K562 (cell line): ENCODE measurements around the gene ADRA2B. TPM values are rescaled to one million over a fixed set of nuclear protein-coding genes. Genes with fewer than 3 reads are reported as not detected.

ENCODE experiments used
- ATAC-seq: fragments of 200-7000 bp; cut with Tn5 transposase; 3 replicates; pipeline ENCODE4 v1.9.1; 2020; ENCODE audit warnings: moderate library complexity
- BruUV-seq: library from RNA; stranded (reverse); fragments of 400-500 nt; replicated peaks from 2 replicates; lab custom pipeline; 2021; lab: Mats Ljungman, UMichigan
- CTCF ChIA-PET: fragments of 300-600 bp; formaldehyde crosslinking; extraction: SDS; loops from one replicate; lab custom pipeline; 2021; ENCODE audit warnings: low intra/inter-chr PET ratio; lab: Yijun Ruan, JAX
- POLR2A ChIA-PET: fragments of 300-600, 350-650 bp; sonication (Branson Sonifier 250); formaldehyde crosslinking; extraction: SDS; loops from one replicate; lab custom pipeline; 2021; ENCODE audit warnings: antibody characterized with exemption, inconsistent platforms; lab: Yijun Ruan, JAX
- DNase-seq, 4 experiments: peaks; one replicate each; pipeline versions ENCODE4 v3.0.0 to v3.0.0-alpha.2; 2011 to 2018; ENCODE audit warnings: low spot score in 3 of 4, mixed read lengths in 3 of 4; ENCODE audit errors: extremely low read depth in 1 of 4
- FAIRE-seq: peaks from 2 replicates; lab custom pipeline; 2011; peaks lifted over from hg19 to GRCh38; lab: Jason Lieb, UNC
- H2AFZ ChIP-seq: 2 replicates; pipeline ENCODE4 v1.6.0; 2011; ENCODE audit warnings: low read depth, low read length, control low read depth, inconsistent platforms
- H3K27ac ChIP-seq: fragments of 200-600 bp; 3 replicates; pipeline ENCODE4 v1.8.0; 2011; ENCODE audit warnings: low read depth, mild to moderate bottlenecking, control low read depth, inconsistent platforms, low read length, moderate library complexity, mixed read lengths; ENCODE audit errors: extremely low read depth
- H3K27me3 ChIP-seq, 2 experiments: fragments of 300-600 bp in 1 of 2; 2 replicates in 1 of 2; 3 replicates in 1 of 2; pipeline versions ENCODE4 v1.6.0 to v1.8.0; 2011; ENCODE audit warnings: inconsistent platforms in 2 of 2, low read length in 2 of 2, mild to moderate bottlenecking in 1 of 2, mixed read lengths in 1 of 2, moderate library complexity in 1 of 2; ENCODE audit not compliant: control insufficient read depth in 2 of 2, insufficient read depth in 2 of 2
- H3K36me3 ChIP-seq: fragments of 300-600 bp; 3 replicates; pipeline ENCODE4 v1.8.0; 2011; ENCODE audit warnings: mild to moderate bottlenecking, low read length, inconsistent platforms; ENCODE audit not compliant: control insufficient read depth, insufficient read depth
- H3K4me1 ChIP-seq, 2 experiments: fragments of 200-600 bp in 1 of 2; replicated peaks in 1 of 2; 2 replicates in 1 of 2; 3 replicates in 1 of 2; pipeline versions ENCODE4 v1.5.1 to v1.8.0; 2011; ENCODE audit warnings: inconsistent platforms in 2 of 2, low read length in 2 of 2, mild to moderate bottlenecking in 1 of 2, mixed read lengths in 1 of 2, moderate library complexity in 1 of 2; ENCODE audit not compliant: control insufficient read depth in 2 of 2, insufficient read depth in 2 of 2
- H3K4me2 ChIP-seq: 2 replicates; pipeline ENCODE4 v1.6.1; 2011; ENCODE audit warnings: low read length, control low read depth, inconsistent platforms, mixed read lengths; ENCODE audit not compliant: insufficient read depth
- H3K4me3 ChIP-seq: fragments of 200-600 bp; sonication (generic), shearing (Covaris generic); 2 replicates; pipeline ENCODE4 v1.5.1; 2016; ENCODE audit warnings: control low read depth, inconsistent platforms
- H3K79me2 ChIP-seq: fragments of 200-600 bp; 3 replicates; pipeline ENCODE4 v1.8.0; 2011; ENCODE audit warnings: low read length, inconsistent platforms; ENCODE audit not compliant: control insufficient read depth, insufficient read depth
- H3K9ac ChIP-seq, 2 experiments: 2 replicates each; pipeline versions ENCODE4 v1.6.0 to v1.6.1; 2011; ENCODE audit warnings: low read depth in 2 of 2, low read length in 2 of 2, control low read depth in 1 of 2, inconsistent platforms in 1 of 2, mild to moderate bottlenecking in 1 of 2, mixed read lengths in 1 of 2; ENCODE audit not compliant: insufficient read depth in 1 of 2
- H3K9me1 ChIP-seq: one replicate; pipeline ENCODE4 v1.6.0; 2011; ENCODE audit warnings: inconsistent platforms, mild to moderate bottlenecking, low read length, moderate library complexity; ENCODE audit not compliant: control insufficient read depth, insufficient read depth
- H3K9me3 ChIP-seq: replicated peaks from 2 replicates; pipeline ENCODE4 v1.5.1; 2011; ENCODE audit warnings: low read depth, low read length, inconsistent platforms; ENCODE audit not compliant: control insufficient read depth, insufficient read depth
- H4K20me1 ChIP-seq: replicated peaks from 2 replicates; pipeline ENCODE4 v1.6.1; 2011; ENCODE audit warnings: low read length, inconsistent platforms, mixed read lengths; ENCODE audit not compliant: control insufficient read depth, insufficient read depth
- ELF2 ChIP-seq: fragments of 250-450 bp; sonication (Bioruptor Pico); IDR thresholded peaks from 2 replicates; pipeline ENCODE4 v1.5.0; 2021; ENCODE audit warnings: mild to moderate bottlenecking
- FOXA3 ChIP-seq, 2 experiments: fragments of 450-650 bp in 1 of 2; sonication (generic) in 1 of 2; formaldehyde crosslinking; IDR thresholded peaks in 1 of 2; conservative IDR thresholded peaks in 1 of 2; 2 replicates each; pipeline versions ENCODE4 v1.4.0 to v1.8.0; 2020 to 2022; ENCODE audit warnings: mild to moderate bottlenecking in 2 of 2, missing genetic modification reagents in 1 of 2
- GABPB2 ChIP-seq: fragments of 250-450 bp; sonication (Bioruptor Pico); conservative IDR thresholded peaks from 2 replicates; pipeline ENCODE4 v1.5.1; 2021; ENCODE audit warnings: mild to moderate bottlenecking
- HLTF ChIP-seq: fragments of 450-650 bp; IDR thresholded peaks from 2 replicates; pipeline ENCODE4 v1.6.1; 2016
- HMGN3 ChIP-seq: IDR thresholded peaks from 2 replicates; pipeline ENCODE4 v1.6.1; 2011; ENCODE audit warnings: borderline replicate concordance, low read depth, mild to moderate bottlenecking, mixed read lengths, low read length; ENCODE audit not compliant: insufficient read length; ENCODE audit errors: extremely low read depth
- NFIC ChIP-seq: fragments of 450-650 bp; IDR thresholded peaks from 2 replicates; pipeline ENCODE4 v1.6.1; 2017; ENCODE audit warnings: mild to moderate bottlenecking, inconsistent platforms
- ZNF134 ChIP-seq: fragments of 250-450 bp; sonication (Bioruptor Pico); conservative IDR thresholded peaks from 2 replicates; pipeline ENCODE4 v1.4.0; 2020
- ZNF324 ChIP-seq: fragments of 250-450 bp; sonication (Bioruptor Pico); IDR thresholded peaks from 2 replicates; pipeline ENCODE4 v1.4.0; 2020; ENCODE audit warnings: mild to moderate bottlenecking
- ZNF780A ChIP-seq: fragments of 250-450 bp; sonication (Bioruptor Pico); IDR thresholded peaks from 2 replicates; pipeline ENCODE4 v1.5.0; 2021; ENCODE audit warnings: mild to moderate bottlenecking
- WGBS: fragments of 100-300 bp; shearing (Covaris generic); methylation state at CpG from one replicate; pipeline ENCODE4 v1.1.6; 2016; ENCODE audit warnings: low coverage, mixed read lengths; ENCODE audit not compliant: insufficient coverage; ENCODE audit errors: missing lambda C conversion rate; 5-methylcytosine and 5-hydroxymethylcytosine counted together
- in situ Hi-C: fragments of 300-500 bp; cut with MboI; formaldehyde crosslinking; loops from 4 replicates; pipeline ENCODE4 v1.15.0; 2018; ENCODE audit warnings: inconsistent platforms, mixed read lengths
- intact Hi-C: fragments of 100-400 bp; cut with micrococcal nuclease; formaldehyde crosslinking; loops from 2 replicates; pipeline ENCODE4 v1.14.2; 2022
- polyA plus RNA-seq, 8 experiments: library from polyadenylated mRNA; depleted of rRNA in 4 of 8; stranded (reverse) in 5 of 8; unstranded in 3 of 8; fragments of >200 nt; fragmentation: Nextera tagmentation in 2 of 8; fragmentation: Illumina TruSeq in 1 of 8; extraction: Ambion mirVana in 2 of 8; extraction: Trizol in 1 of 8; gene quantifications; 2 replicates each; pipeline versions ENCODE4 v1.2.1 to v1.2.3, GENCODE V29; 2011 to 2014; ENCODE audit warnings: inconsistent platforms in 1 of 8, missing spikeins in 1 of 8
- total RNA-seq, 7 experiments: library from RNA; depleted of rRNA in 6 of 7; stranded (reverse); fragments of >200 nt in 6 of 7; fragmentation: Illumina TruSeq in 2 of 7; extraction: Trizol in 2 of 7; gene quantifications; 2 replicates each; pipeline versions ENCODE4 v1.2.1 to v1.2.3, GENCODE V29; 2011 to 2021; ENCODE audit warnings: low replicate concordance in 1 of 7
- TF ChIP-seq, protein P1 (sequence below): fragments of 450-650 bp; formaldehyde crosslinking; IDR thresholded peaks from 2 replicates; pipeline ENCODE4 v1.4.0; 2020; ENCODE audit warnings: mild to moderate bottlenecking, moderate library complexity
- TF ChIP-seq, protein P2 (sequence below): sonication (generic); formaldehyde crosslinking; IDR thresholded peaks from 2 replicates; pipeline ENCODE4 v1.8.1; 2022; ENCODE audit warnings: missing genetic modification reagents
- TF ChIP-seq, protein P3 (sequence below): fragments of 450-650 bp; IDR thresholded peaks from 2 replicates; pipeline ENCODE4 v1.6.1; 2016; ENCODE audit warnings: mild to moderate bottlenecking
- TF ChIP-seq, protein P4 (sequence below): fragments of 250-450 bp; sonication (Bioruptor Pico); IDR thresholded peaks from 2 replicates; pipeline ENCODE4 v1.4.0; 2020; ENCODE audit warnings: borderline replicate concordance

The ADRA2B gene
- total and polyA plus RNA-seq, 9 of the 15 experiments (the other 6 are each of a cell fraction or from before 2014, with no cell fraction given), result not detected

DNA sequence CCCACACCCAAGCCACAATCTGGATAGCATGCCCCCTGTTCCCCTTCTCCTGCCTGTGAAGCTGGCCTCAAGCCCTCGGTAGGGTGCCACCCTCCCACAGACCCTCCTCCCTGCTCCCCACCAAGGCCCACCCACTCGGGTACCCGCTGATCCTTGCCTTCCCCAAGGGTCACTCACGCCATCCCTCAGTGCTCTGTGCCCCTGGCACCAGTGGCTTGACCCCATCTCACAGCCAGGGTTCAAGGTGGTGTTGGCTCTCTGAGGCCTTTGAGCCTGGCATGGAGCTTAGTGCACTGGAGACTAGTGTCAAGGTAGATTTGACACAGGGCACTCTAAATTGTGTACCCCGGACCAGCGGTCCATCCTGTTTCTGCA is 11.9 kb downstream of the ADRA2B start (continued):
- TF ChIP-seq, protein P1, sequence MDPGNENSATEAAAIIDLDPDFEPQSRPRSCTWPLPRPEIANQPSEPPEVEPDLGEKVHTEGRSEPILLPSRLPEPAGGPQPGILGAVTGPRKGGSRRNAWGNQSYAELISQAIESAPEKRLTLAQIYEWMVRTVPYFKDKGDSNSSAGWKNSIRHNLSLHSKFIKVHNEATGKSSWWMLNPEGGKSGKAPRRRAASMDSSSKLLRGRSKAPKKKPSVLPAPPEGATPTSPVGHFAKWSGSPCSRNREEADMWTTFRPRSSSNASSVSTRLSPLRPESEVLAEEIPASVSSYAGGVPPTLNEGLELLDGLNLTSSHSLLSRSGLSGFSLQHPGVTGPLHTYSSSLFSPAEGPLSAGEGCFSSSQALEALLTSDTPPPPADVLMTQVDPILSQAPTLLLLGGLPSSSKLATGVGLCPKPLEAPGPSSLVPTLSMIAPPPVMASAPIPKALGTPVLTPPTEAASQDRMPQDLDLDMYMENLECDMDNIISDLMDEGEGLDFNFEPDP, result no peak
- no peak for TF ChIP-seq ZNF780A (CRISPR knock-in tag)
- no peak for TF ChIP-seq ZNF324
- TF ChIP-seq, all 486 proteins: peak for 0

DNA sequence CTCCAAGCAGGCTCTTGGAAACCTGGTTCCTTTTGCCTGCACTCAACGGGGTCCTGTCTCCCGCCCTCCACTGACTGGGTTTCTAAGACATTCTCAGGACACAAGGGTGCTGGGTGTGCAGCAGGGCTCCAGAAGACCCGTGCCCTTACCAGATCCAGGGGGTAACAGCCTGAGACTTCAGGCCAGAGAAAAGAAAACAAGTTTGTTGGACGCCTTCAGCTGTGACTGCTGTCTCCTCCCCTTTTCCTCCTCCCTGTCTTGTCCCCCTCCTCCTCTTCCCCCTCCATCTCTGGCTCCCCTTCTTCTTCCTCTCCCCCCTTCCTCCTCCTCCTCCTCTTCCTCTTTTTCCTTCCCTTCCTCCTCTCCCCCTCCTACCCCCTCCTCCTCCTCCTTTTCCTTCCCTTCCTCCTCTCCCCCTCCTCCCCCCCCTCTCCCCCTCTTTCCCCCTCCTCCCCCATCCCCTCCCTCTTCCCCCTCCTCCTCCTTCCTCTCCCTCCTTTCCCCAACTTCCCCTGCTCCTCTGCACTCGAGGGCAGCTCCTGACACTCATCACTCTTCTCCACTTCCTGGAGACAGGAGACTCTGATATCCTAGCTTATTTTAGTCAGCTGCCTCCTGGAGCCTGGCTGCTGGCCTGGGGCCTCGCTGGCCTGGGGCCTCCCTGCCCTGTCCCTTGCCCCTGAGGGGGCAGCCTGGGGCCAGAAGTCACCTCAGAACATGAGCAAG is 12.4 kb downstream of the ADRA2B start:
- Histone ChIP-seq H3K36me3 (no peaks in the 10 kb centered on the region), H3K4me3 (no peak overlapping the region), H3K9me1 (no peaks in the 10 kb centered on the region), H3K9me3 (no peaks in the 10 kb centered on the region), H3K79me2 (no peaks in the 10 kb centered on the region), H3K4me2 (no peak overlapping the region), H3K27me3 (peaks cover 0 to 36% of the 10 kb centered on the region in 2 experiments; a peak in 3 of 5 replicates), H3K4me1 (peaks cover 0 to 8% of the 10 kb centered on the region in 2 experiments; a peak in 2 of 5 replicates), H3K27ac (no peak overlapping the region), H2AFZ (no peak overlapping the region), H3K9ac (no peak overlapping the region), H4K20me1 (peaks cover 3% of the 10 kb centered on the region; the same call in 1 of the 2 replicates)
- POLR2A ChIA-PET, result interaction anchor here (1.2 kb wide), 1 partner anchor 11 kb away, joined by 4 read pairs; no protein-coding TSS in a partner anchor
- CTCF ChIA-PET, result no interaction called here
- in situ Hi-C loops, result no loop called here
- ATAC-seq (no peak), FAIRE-seq (no peak), DNase-seq (no peak)
- 0% methylated on average over 5 of the region's 6 CpGs for WGBS
- intact Hi-C loops, result no loop called here
- BruUV-seq, result no TSS peak
- TF ChIP-seq, protein P2, sequence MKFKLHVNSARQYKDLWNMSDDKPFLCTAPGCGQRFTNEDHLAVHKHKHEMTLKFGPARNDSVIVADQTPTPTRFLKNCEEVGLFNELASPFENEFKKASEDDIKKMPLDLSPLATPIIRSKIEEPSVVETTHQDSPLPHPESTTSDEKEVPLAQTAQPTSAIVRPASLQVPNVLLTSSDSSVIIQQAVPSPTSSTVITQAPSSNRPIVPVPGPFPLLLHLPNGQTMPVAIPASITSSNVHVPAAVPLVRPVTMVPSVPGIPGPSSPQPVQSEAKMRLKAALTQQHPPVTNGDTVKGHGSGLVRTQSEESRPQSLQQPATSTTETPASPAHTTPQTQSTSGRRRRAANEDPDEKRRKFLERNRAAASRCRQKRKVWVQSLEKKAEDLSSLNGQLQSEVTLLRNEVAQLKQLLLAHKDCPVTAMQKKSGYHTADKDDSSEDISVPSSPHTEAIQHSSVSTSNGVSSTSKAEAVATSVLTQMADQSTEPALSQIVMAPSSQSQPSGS, result no peak
- TF ChIP-seq HMGN3 (no peak), NFIC (no peak), GABPB2 (CRISPR knock-in tag) (no peak), HLTF (no peak), ELF2 (CRISPR knock-in tag) (no peak), FOXA3 (CRISPR knock-in tag; conservative IDR thresholded peaks at IDR 0.05 in 1 of 2, IDR thresholded peaks at IDR 0.05 in 1 of 2) (no peak), ZNF134 (CRISPR knock-in tag) (no peak)
- TF ChIP-seq, protein P3, sequence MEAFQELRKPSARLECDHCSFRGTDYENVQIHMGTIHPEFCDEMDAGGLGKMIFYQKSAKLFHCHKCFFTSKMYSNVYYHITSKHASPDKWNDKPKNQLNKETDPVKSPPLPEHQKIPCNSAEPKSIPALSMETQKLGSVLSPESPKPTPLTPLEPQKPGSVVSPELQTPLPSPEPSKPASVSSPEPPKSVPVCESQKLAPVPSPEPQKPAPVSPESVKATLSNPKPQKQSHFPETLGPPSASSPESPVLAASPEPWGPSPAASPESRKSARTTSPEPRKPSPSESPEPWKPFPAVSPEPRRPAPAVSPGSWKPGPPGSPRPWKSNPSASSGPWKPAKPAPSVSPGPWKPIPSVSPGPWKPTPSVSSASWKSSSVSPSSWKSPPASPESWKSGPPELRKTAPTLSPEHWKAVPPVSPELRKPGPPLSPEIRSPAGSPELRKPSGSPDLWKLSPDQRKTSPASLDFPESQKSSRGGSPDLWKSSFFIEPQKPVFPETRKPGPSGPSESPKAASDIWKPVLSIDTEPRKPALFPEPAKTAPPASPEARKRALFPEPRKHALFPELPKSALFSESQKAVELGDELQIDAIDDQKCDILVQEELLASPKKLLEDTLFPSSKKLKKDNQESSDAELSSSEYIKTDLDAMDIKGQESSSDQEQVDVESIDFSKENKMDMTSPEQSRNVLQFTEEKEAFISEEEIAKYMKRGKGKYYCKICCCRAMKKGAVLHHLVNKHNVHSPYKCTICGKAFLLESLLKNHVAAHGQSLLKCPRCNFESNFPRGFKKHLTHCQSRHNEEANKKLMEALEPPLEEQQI, result no peak
- TF ChIP-seq, protein P4, sequence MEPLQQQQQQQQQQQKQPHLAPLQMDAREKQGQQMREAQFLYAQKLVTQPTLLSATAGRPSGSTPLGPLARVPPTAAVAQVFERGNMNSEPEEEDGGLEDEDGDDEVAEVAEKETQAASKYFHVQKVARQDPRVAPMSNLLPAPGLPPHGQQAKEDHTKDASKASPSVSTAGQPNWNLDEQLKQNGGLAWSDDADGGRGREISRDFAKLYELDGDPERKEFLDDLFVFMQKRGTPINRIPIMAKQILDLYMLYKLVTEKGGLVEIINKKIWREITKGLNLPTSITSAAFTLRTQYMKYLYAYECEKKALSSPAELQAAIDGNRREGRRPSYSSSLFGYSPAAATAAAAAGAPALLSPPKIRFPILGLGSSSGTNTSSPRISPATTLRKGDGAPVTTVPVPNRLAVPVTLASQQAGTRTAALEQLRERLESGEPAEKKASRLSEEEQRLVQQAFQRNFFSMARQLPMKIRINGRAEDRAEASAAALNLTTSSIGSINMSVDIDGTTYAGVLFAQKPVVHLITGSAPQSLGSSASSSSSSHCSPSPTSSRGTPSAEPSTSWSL (CRISPR knock-in tag), result no peak
